ENCODE measurements around the gene CSTF2T.
"Not testable (repeated sequence)": the region's sequence is repeated elsewhere in the genome, so short reads cannot be mapped to it uniquely, and the experiment has no call there.

Gene CSTF2T

DNA sequence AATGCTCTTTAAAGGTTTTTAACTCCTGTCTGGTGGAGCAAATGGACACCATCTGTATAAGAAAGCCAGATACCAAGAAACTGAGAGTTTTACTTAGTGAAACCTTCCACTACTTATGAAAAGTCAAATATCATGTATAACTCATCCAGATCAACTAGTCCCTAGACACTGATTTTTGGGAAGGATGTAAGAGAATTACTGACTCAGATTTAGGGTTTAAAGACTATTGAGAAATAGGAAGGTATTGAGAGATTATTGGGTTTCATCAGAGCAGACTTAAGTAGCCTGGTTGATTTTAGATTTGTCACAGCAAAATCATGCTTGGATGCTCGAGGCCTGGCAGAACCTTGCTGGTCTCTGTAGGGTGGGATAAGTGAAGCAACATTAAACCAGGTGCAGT, 3.1 kb downstream of the CSTF2T start:
- FAIRE-seq, result no peak

- no peak for FAIRE-seq
Measured at GRCh38 chr10:51694086-51694768, 5.2 kb downstream of the CSTF2T start.

GRCh38 chr10:51691135-51691534, 8.3 kb downstream of the CSTF2T start:
- no peak for FAIRE-seq

DNA sequence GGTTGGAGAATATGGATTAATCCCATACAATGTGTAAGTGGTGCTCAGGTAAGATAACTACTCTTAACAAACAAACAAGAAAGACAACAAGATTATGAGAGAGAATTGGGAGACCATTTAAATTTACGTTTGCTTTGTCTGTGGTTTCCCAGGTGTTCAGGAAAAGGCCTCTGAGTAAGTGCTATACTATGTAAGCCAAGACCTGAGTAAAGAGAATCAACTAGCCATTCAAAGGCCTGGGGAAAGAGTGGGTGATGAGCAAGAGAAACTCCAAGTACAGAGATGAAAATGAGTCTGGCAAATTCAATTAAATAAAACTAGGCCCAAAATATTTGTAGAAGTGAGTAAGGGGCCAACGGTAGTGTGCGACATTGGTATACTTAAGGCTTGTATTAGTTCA, 9.9 kb downstream of the CSTF2T start:
- FAIRE-seq, result no peak

GRCh38 chr10:51688826-51689225, 10.6 kb downstream of the CSTF2T start:
- not testable (repeated sequence) for FAIRE-seq

- no peak for FAIRE-seq
Measured at GRCh38 chr10:51687296-51687695, 12.1 kb downstream of the CSTF2T start.

DNA sequence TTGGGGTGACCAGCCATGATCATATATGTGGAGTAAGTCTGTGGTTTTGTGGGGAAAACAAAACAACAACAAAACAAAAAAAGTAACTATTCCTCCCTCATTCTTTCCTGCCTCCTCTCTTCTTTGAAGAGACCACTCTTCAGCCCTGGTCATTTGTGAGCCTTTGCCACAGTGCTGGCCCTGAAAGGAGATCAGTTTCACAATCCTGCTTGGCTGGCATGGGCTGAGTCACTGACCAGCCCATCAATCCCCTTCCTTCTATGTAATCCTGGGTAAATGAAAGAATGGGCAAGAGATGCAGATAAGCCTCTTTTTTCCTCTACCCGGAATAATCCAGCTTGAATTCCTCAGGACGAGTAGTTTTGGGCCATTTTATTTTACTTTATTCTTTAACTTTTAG, 13.6 kb downstream of the CSTF2T start:
- FAIRE-seq, result no peak

- no peak for FAIRE-seq
Measured at GRCh38 chr10:51683031-51683691, 16.2 kb downstream of the CSTF2T start.

DNA sequence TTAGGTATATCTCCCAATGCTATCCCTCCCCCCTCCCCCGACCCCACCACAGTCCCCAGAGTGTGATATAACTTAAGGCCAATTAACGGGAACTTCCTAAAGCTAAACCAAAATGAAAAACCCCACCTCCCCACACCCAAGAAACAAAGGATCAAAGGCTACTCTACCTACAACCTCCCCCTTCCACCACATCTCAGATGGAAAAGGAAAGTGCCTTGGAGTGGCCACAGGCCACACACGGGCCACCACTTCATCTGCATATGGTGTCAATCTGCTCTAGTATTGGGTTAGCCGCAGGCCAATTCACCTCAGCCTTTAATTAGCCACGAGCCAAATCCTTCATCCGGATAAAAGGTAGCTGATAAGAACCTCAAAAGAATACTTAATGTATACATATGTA, 19.6 kb downstream of the CSTF2T start:
- FAIRE-seq, result no peak

DNA sequence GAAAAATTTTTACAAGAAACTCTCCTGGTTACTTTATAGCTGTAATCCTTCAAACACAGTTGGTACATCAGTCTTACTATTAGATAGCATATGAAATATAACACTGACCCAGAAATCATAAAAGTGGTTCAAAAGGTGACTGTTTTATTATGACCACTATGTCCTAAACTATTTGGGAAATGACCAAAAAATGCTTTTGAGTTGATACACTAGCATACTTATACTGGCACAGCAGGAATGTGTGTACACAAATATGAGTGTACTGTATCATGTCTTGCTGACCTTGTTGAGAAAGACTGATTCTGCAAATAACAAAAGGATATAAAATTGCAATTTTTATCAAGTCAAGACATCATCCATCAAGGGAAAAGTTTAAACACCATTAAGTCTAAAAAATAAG, 24.3 kb downstream of the CSTF2T start:
- FAIRE-seq, result no peak

DNA sequence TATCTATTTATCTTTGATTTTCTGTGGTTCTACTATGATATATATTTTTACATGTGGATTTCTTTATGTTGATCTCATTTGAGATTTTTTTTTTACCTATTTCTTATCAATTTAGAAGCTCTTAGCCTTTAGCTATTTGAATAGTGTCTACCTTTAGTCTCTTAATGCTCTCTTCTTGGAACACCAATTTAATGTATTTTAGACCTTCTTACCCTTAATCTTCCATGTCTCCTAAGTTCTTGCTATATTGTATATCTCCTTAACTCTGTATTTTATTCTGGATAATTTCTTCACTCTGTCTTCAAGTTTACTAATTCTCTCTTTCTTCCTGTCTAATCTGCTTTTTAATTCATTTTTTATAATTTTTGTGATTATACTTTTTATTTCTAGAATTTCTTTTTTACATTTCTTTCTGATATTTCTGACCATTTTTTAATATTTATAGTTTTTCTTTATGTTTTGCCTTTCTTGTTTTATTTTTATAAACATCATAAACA, 27.3 kb downstream of the CSTF2T start:
- FAIRE-seq, result peak; percentile 54

GRCh38 chr10:51669041-51669440, 30.4 kb downstream of the CSTF2T start:
- no peak for FAIRE-seq

DNA sequence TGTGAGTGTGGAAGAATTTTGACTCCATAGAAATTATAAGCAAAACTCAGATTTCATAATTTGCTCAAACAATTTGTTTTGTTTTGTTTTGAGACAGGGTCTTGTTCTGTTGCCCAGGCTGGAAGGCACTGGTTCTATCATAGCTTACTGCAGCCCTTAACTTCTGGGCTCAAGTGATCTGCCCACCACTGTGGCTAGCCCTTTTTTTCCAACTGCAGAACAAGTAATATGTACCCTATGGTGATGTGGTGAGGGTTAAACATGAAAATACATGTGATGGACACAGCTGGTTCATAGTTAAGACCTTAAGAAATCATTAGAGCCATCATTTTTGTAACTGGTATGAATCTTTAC, 31.1 kb downstream of the CSTF2T start:
- no peak for FAIRE-seq

GRCh38 chr10:51667678-51668335, 31.6 kb downstream of the CSTF2T start:
- no peak for FAIRE-seq

- FAIRE-seq, result no peak
Measured at GRCh38 chr10:51666456-51666855, 32.9 kb downstream of the CSTF2T start.

GRCh38 chr10:51663086-51663485, 36.3 kb downstream of the CSTF2T start:
- FAIRE-seq, result no peak

- FAIRE-seq, result no peak
Measured at GRCh38 chr10:51659344-51659743, 40.1 kb downstream of the CSTF2T start.

DNA sequence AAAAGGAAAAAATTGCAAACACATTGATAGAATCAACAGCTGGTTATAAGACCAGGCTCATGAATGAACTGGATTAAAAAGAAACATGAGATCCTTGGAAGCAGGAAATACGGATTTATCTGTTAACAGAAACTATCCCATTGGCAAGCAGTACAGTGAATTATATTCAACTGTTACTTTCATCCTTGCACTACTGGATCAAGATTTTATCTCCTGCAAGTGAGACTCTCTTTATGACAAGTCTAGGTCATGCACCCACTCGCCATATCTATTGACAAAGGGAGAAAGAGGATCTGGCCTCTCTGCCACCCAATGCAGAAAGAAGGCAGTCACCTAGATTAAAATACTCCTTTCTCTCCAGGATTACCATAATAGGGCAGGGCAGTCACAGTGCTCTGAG, 41.4 kb downstream of the CSTF2T start:
- no peak for FAIRE-seq

DNA sequence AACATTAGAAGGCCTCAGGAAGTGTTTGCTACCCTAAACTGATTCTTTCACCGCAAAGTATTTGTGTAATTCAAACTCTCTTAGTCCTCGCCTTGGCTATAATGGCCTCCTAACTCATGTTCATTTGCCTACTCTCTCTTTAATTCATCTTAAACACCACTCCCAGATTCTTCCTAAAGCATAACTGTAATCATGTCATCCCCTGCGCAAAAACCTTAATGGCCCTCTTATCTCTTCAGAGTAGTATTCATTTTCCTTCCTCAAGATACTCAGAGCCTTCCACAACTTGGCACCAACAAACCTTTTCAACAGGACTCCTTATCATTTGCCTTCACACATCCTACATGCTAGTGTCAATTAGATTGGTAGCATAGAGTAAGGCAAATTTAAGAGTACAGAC, 42.9 kb downstream of the CSTF2T start:
- FAIRE-seq, result no peak

- FAIRE-seq, result no peak
Measured at GRCh38 chr10:51654918-51655317, 44.5 kb downstream of the CSTF2T start.

GRCh38 chr10:51653025-51653424, 46.4 kb downstream of the CSTF2T start:
- no peak for FAIRE-seq

DNA sequence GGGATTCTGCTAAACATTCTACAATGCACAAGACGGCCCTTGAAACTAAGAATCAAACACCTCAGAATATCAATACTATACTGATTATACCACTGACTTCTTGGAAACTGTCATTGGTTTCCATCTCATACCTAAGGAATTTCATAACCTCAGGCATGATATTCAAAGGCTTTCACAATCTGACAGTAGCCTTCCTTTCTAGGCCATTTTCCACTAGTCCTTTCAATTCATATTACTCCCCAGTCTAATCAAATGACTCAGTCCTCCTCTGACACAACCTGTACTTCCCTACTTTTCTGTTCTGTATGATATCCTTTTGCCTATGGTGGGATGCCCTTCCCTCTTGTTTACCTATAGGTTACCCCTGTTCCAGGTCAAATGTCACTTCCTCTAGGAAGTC, 48.3 kb downstream of the CSTF2T start:
- FAIRE-seq, result no peak

GRCh38 chr10:51649064-51649463, 50.3 kb downstream of the CSTF2T start:
- no peak for FAIRE-seq

Data from endometrium (tissue), 2 donors.